ENCODE measurements around the gene ARPIN.

ARPIN gene

GRCh38 chr15:89905846-89906378 lies 6.8 kb downstream of the ARPIN start:
- no peaks in the 10 kb centered on the region for H3K27me3 ChIP-seq (ENCODE audit: control insufficient read depth, insufficient read depth, low read length)
- H3K9ac ChIP-seq (ENCODE audit: low read length) = no peak overlapping the region
- no peak overlapping the region for H3K27ac ChIP-seq (ENCODE audit: low read depth, low read length)
- no peak overlapping the region for H3K4me3 ChIP-seq (ENCODE audit: low read length)
- H3K36me3 ChIP-seq (ENCODE audit: control insufficient read depth, insufficient read depth, low read length) = peaks cover 21% of the 10 kb centered on the region
- H3K4me1 ChIP-seq (ENCODE audit: control insufficient read depth, insufficient read depth, low read length) = no peaks in the 10 kb centered on the region

GRCh38 chr15:89904519-89904918 lies 8.2 kb downstream of the ARPIN start:
- Histone ChIP-seq H3K27ac (ENCODE audit: low read depth, low read length) (no peak overlapping the region), H3K27me3 (ENCODE audit: control insufficient read depth, insufficient read depth, low read length) (no peaks in the 10 kb centered on the region), H3K36me3 (ENCODE audit: control insufficient read depth, insufficient read depth, low read length) (peaks cover 21% of the 10 kb centered on the region), H3K9ac (ENCODE audit: low read length) (no peak overlapping the region), H3K4me1 (ENCODE audit: control insufficient read depth, insufficient read depth, low read length) (no peaks in the 10 kb centered on the region), H3K4me3 (ENCODE audit: low read length) (no peak overlapping the region)

GRCh38 chr15:89903858-89904130 lies 9.0 kb downstream of the ARPIN start:
- Histone ChIP-seq H3K4me1 (ENCODE audit: control insufficient read depth, insufficient read depth, low read length) (no peaks in the 10 kb centered on the region), H3K27ac (ENCODE audit: low read depth, low read length) (no peak overlapping the region), H3K36me3 (ENCODE audit: control insufficient read depth, insufficient read depth, low read length) (peaks cover 21% of the 10 kb centered on the region), H3K27me3 (ENCODE audit: control insufficient read depth, insufficient read depth, low read length) (no peaks in the 10 kb centered on the region), H3K9ac (ENCODE audit: low read length) (no peak overlapping the region), H3K4me3 (ENCODE audit: low read length) (no peak overlapping the region)

- H3K4me3 ChIP-seq (ENCODE audit: low read length) = no peak overlapping the region
- H3K9ac ChIP-seq (ENCODE audit: low read length) = no peak overlapping the region
- peaks cover 20% of the 10 kb centered on the region for H3K36me3 ChIP-seq (ENCODE audit: control insufficient read depth, insufficient read depth, low read length)
- no peak overlapping the region for H3K27ac ChIP-seq (ENCODE audit: low read depth, low read length)
- H3K4me1 ChIP-seq (ENCODE audit: control insufficient read depth, insufficient read depth, low read length) = no peaks in the 10 kb centered on the region
- H3K27me3 ChIP-seq (ENCODE audit: control insufficient read depth, insufficient read depth, low read length) = no peaks in the 10 kb centered on the region
Measured at GRCh38 chr15:89903015-89903857, 9.5 kb downstream of the ARPIN start.

GRCh38 chr15:89900849-89901248 lies 11.9 kb downstream of the ARPIN start:
- Histone ChIP-seq H3K27me3 (ENCODE audit: control insufficient read depth, insufficient read depth, low read length) (no peaks in the 10 kb centered on the region), H3K36me3 (ENCODE audit: control insufficient read depth, insufficient read depth, low read length) (peaks cover 14% of the 10 kb centered on the region), H3K4me1 (ENCODE audit: control insufficient read depth, insufficient read depth, low read length) (no peaks in the 10 kb centered on the region), H3K9ac (ENCODE audit: low read length) (no peak overlapping the region), H3K27ac (ENCODE audit: low read depth, low read length) (no peak overlapping the region), H3K4me3 (ENCODE audit: low read length) (no peak overlapping the region)

- Histone ChIP-seq H3K4me3 (ENCODE audit: low read length) (no peak overlapping the region), H3K27ac (ENCODE audit: low read depth, low read length) (no peak overlapping the region), H3K27me3 (ENCODE audit: control insufficient read depth, insufficient read depth, low read length) (no peaks in the 10 kb centered on the region), H3K9ac (ENCODE audit: low read length) (no peak overlapping the region), H3K4me1 (ENCODE audit: control insufficient read depth, insufficient read depth, low read length) (no peaks in the 10 kb centered on the region), H3K36me3 (ENCODE audit: control insufficient read depth, insufficient read depth, low read length) (peaks cover 14% of the 10 kb centered on the region)
Measured at GRCh38 chr15:89899951-89900567, 12.7 kb downstream of the ARPIN start.

- no peak overlapping the region for H3K9ac ChIP-seq (ENCODE audit: low read length)
- no peak overlapping the region for H3K4me3 ChIP-seq (ENCODE audit: low read length)
- no peaks in the 10 kb centered on the region for H3K4me1 ChIP-seq (ENCODE audit: control insufficient read depth, insufficient read depth, low read length)
- H3K36me3 ChIP-seq (ENCODE audit: control insufficient read depth, insufficient read depth, low read length) = peaks cover 14% of the 10 kb centered on the region
- H3K27ac ChIP-seq (ENCODE audit: low read depth, low read length) = no peak overlapping the region
- H3K27me3 ChIP-seq (ENCODE audit: control insufficient read depth, insufficient read depth, low read length) = no peaks in the 10 kb centered on the region
Measured at GRCh38 chr15:89899295-89899945, 13.3 kb downstream of the ARPIN start.

- Histone ChIP-seq H3K36me3 (ENCODE audit: control insufficient read depth, insufficient read depth, low read length) (peaks cover 11% of the 10 kb centered on the region), H3K4me3 (ENCODE audit: low read length) (no peak overlapping the region), H3K4me1 (ENCODE audit: control insufficient read depth, insufficient read depth, low read length) (no peaks in the 10 kb centered on the region), H3K27me3 (ENCODE audit: control insufficient read depth, insufficient read depth, low read length) (no peaks in the 10 kb centered on the region), H3K9ac (ENCODE audit: low read length) (no peak overlapping the region), H3K27ac (ENCODE audit: low read depth, low read length) (no peak overlapping the region)
Measured at GRCh38 chr15:89898614-89899294, 14.0 kb downstream of the ARPIN start.

GRCh38 chr15:89898146-89898545 lies 14.6 kb downstream of the ARPIN start:
- peaks cover under 1% of the 10 kb centered on the region for H3K4me1 ChIP-seq (ENCODE audit: control insufficient read depth, insufficient read depth, low read length)
- no peak overlapping the region for H3K27ac ChIP-seq (ENCODE audit: low read depth, low read length)

GRCh38 chr15:89893696-89894447 lies 18.9 kb downstream of the ARPIN start, which contains the start of gene AP3S2:
AP3S2 (minus strand) TSS chr15:89893994; CDS start chr15:89893949, 45 bp downstream.
- no peaks in the 10 kb centered on the region for H3K27me3 ChIP-seq (ENCODE audit: control insufficient read depth, insufficient read depth, low read length)
- peaks cover 5% of the 10 kb centered on the region for H3K4me1 ChIP-seq (ENCODE audit: control insufficient read depth, insufficient read depth, low read length)
- H3K27ac ChIP-seq (ENCODE audit: low read depth, low read length) = peak within 1 kb of the TSS; percentile 86
- peak within 1 kb of the TSS; percentile 79 for H3K4me3 ChIP-seq (ENCODE audit: low read length)
- no peaks in the 10 kb centered on the region for H3K36me3 ChIP-seq (ENCODE audit: control insufficient read depth, insufficient read depth, low read length)
- H3K9ac ChIP-seq (ENCODE audit: low read length) = peak within 1 kb of the TSS; percentile 81

More at GRCh38 chr15:89898146-89898545, 14.6 kb downstream of the ARPIN start:
- no peak overlapping the region for H3K4me3 ChIP-seq (ENCODE audit: low read length)
- H3K9ac ChIP-seq (ENCODE audit: low read length) = no peak overlapping the region
- peaks cover 5% of the 10 kb centered on the region for H3K36me3 ChIP-seq (ENCODE audit: control insufficient read depth, insufficient read depth, low read length)
- H3K27me3 ChIP-seq (ENCODE audit: control insufficient read depth, insufficient read depth, low read length) = no peaks in the 10 kb centered on the region

- H3K36me3 ChIP-seq (ENCODE audit: control insufficient read depth, insufficient read depth, low read length) = no peaks in the 10 kb centered on the region
- peak overlapping the region; percentile 79 for H3K4me3 ChIP-seq (ENCODE audit: low read length)
- no peaks in the 10 kb centered on the region for H3K27me3 ChIP-seq (ENCODE audit: control insufficient read depth, insufficient read depth, low read length)
- H3K27ac ChIP-seq (ENCODE audit: low read depth, low read length) = peak overlapping the region; percentile 86
- H3K4me1 ChIP-seq (ENCODE audit: control insufficient read depth, insufficient read depth, low read length) = peaks cover 5% of the 10 kb centered on the region
- H3K9ac ChIP-seq (ENCODE audit: low read length) = peak overlapping the region; percentile 81
Measured at GRCh38 chr15:89893027-89893426, 19.7 kb downstream of the ARPIN start.
